SK-N-SH (cell line): ENCODE data around the gene FBN1. TPM values are rescaled to one million over a fixed set of nuclear protein-coding genes. Genes with fewer than 3 reads are reported as not detected.

Experiments
- CTCF ChIA-PET: fragments of 300-600, 350-600 bp; formaldehyde crosslinking; extraction: SDS; loops from one replicate; lab custom pipeline; 2021; lab: Yijun Ruan, JAX
- POLR2A ChIA-PET: fragments of 350-600 bp; sonication (Branson Sonifier 250); formaldehyde crosslinking; extraction: SDS; loops from one replicate; lab custom pipeline; 2020; ENCODE audit warnings: antibody characterized with exemption, inconsistent platforms; lab: Yijun Ruan, JAX
- DNase-seq: peaks from one replicate; pipeline ENCODE4 v3.0.0; 2012
- H2AFZ ChIP-seq: fragments of 200-600 bp; sonication (generic); 2 replicates; pipeline ENCODE4 v1.8.1; 2016; ENCODE audit warnings: antibody characterized with exemption, mild to moderate bottlenecking, low read depth
- H3F3A ChIP-seq: fragments of 200-600 bp; sonication (generic); replicated peaks from 2 replicates; pipeline ENCODE3; 2016; ENCODE audit warnings: antibody characterized with exemption, mild to moderate bottlenecking; ENCODE audit not compliant: insufficient read depth
- H3K27ac ChIP-seq, 2 experiments: fragments of 200-500 bp in 1 of 2; fragments of 200-600 bp in 1 of 2; sonication (Bioruptor generic) in 1 of 2; sonication (generic), shearing (Covaris generic) in 1 of 2; 2 replicates each; pipeline versions ENCODE4 v1.5.1 to v1.6.1; 2014 to 2016; ENCODE audit warnings: low read depth in 2 of 2, inconsistent platforms in 1 of 2, low read length in 1 of 2, mild to moderate bottlenecking in 1 of 2, mixed read lengths in 1 of 2
- H3K27me3 ChIP-seq: fragments of 200-600 bp; sonication (generic), shearing (Covaris generic); 2 replicates; pipeline ENCODE4 v1.6.1; 2016; ENCODE audit warnings: mixed run types; ENCODE audit not compliant: insufficient read depth
- H3K36me3 ChIP-seq, 2 experiments: fragments of 200-500 bp in 1 of 2; fragments of 200-600 bp in 1 of 2; sonication (Bioruptor generic) in 1 of 2; sonication (generic) in 1 of 2; replicated peaks in 1 of 2; 2 replicates each; pipeline versions ENCODE3 to v1.5.1; 2014 to 2016; ENCODE audit warnings: low read length in 1 of 2, mild to moderate bottlenecking in 1 of 2; ENCODE audit not compliant: insufficient read depth in 2 of 2, control insufficient read depth in 1 of 2
- H3K4me1 ChIP-seq, 2 experiments: fragments of 200-500 bp in 1 of 2; fragments of 200-600 bp in 1 of 2; sonication (Bioruptor generic) in 1 of 2; sonication (generic), shearing (Covaris generic) in 1 of 2; 2 replicates each; pipeline versions ENCODE4 v1.5.1 to v1.6.1; 2014 to 2016; ENCODE audit warnings: low read depth in 1 of 2, low read length in 1 of 2, mixed run types in 1 of 2; ENCODE audit not compliant: insufficient read depth in 2 of 2, control insufficient read depth in 1 of 2
- H3K4me2 ChIP-seq: fragments of 200-600 bp; sonication (generic), shearing (Covaris generic); 2 replicates; pipeline ENCODE4 v1.6.1; 2017; ENCODE audit warnings: mixed run types
- H3K4me3 ChIP-seq, 2 experiments: fragments of 200-500 bp in 1 of 2; fragments of 200-600 bp in 1 of 2; sonication (Bioruptor generic) in 1 of 2; sonication (generic), shearing (Covaris generic) in 1 of 2; 2 replicates each; pipeline versions ENCODE4 v1.5.1 to v1.8.1; 2014 to 2016; ENCODE audit warnings: low read depth in 2 of 2, inconsistent platforms in 1 of 2, low read length in 1 of 2, mild to moderate bottlenecking in 1 of 2, mixed read lengths in 1 of 2, moderate library complexity in 1 of 2
- H3K79me2 ChIP-seq: fragments of 200-600 bp; sonication (generic); 2 replicates; pipeline ENCODE4 v1.8.1; 2017; ENCODE audit warnings: mild to moderate bottlenecking; ENCODE audit not compliant: insufficient read depth
- H3K9ac ChIP-seq: fragments of 200-600 bp; sonication (generic); 2 replicates; pipeline ENCODE4 v1.6.1; 2017; ENCODE audit warnings: mixed run types
- H3K9me2 ChIP-seq: fragments of 200-600 bp; sonication (generic); 2 replicates; pipeline ENCODE4 v1.6.1; 2017; ENCODE audit warnings: mixed run types
- H3K9me3 ChIP-seq: fragments of 200-600 bp; sonication (generic); 2 replicates; pipeline ENCODE4 v1.6.1; 2017; ENCODE audit warnings: mixed run types, mild to moderate bottlenecking, moderate library complexity
- H4K20me1 ChIP-seq: fragments of 200-600 bp; sonication (generic); 2 replicates; pipeline ENCODE4 v1.6.1; 2017; ENCODE audit warnings: mild to moderate bottlenecking, mixed run types; ENCODE audit not compliant: insufficient read depth
- CHD2 ChIP-seq: fragments of 150-350 bp; IDR thresholded peaks from 2 replicates; pipeline ENCODE4 v1.6.1; 2018; ENCODE audit warnings: low read length; ENCODE audit not compliant: partially characterized antibody
- EZH2phosphoT487 ChIP-seq: fragments of 200-600 bp; sonication (generic); IDR thresholded peaks from 2 replicates; pipeline ENCODE4 v1.6.1; 2017; ENCODE audit warnings: low read depth, mixed run types, mild to moderate bottlenecking, antibody characterized with exemption, moderate library complexity, borderline replicate concordance
- FOSL2 ChIP-seq: IDR thresholded peaks from 2 replicates; pipeline ENCODE4 v1.4.0; 2012; ENCODE audit warnings: low read depth, mild to moderate bottlenecking, moderate library complexity, borderline replicate concordance
- FOXJ3 ChIP-seq: sonication (generic); formaldehyde crosslinking; IDR thresholded peaks from 2 replicates; pipeline ENCODE4 v1.5.1; 2020; ENCODE audit warnings: mild to moderate bottlenecking, missing genetic modification reagents
- FOXM1 ChIP-seq: IDR thresholded peaks from 2 replicates; pipeline ENCODE4 v1.4.0; 2012; ENCODE audit warnings: low read depth, mild to moderate bottlenecking
- MAX ChIP-seq: IDR thresholded peaks from 2 replicates; pipeline ENCODE4 v1.4.0; 2012; ENCODE audit warnings: low read depth
- MEF2A ChIP-seq: IDR thresholded peaks from 2 replicates; pipeline ENCODE4 v1.4.0; 2012; ENCODE audit warnings: low read depth, borderline replicate concordance
- NFIC ChIP-seq: IDR thresholded peaks from 2 replicates; pipeline ENCODE4 v1.4.0; 2012; ENCODE audit warnings: borderline replicate concordance
- POLR2AphosphoS5 ChIP-seq: IDR thresholded peaks from 2 replicates; pipeline ENCODE4 v1.6.1; 2012; ENCODE audit warnings: low read depth, low read length
- REST ChIP-seq: IDR thresholded peaks from 2 replicates; pipeline ENCODE4 v1.6.1; 2012; ENCODE audit warnings: mild to moderate bottlenecking, low read depth, low read length, moderate library complexity
- SIN3A ChIP-seq: IDR thresholded peaks from 2 replicates; pipeline ENCODE4 v1.6.1; 2012; ENCODE audit warnings: low read depth, mild to moderate bottlenecking, low read length, moderate library complexity, borderline replicate concordance
- TEAD4 ChIP-seq: IDR thresholded peaks from 2 replicates; pipeline ENCODE4 v1.4.0; 2012; ENCODE audit warnings: mild to moderate bottlenecking, borderline replicate concordance; ENCODE audit not compliant: insufficient read depth
- ZBTB33 ChIP-seq: IDR thresholded peaks from 2 replicates; pipeline ENCODE4 v1.4.0; 2012; ENCODE audit warnings: low read depth, borderline replicate concordance
- WGBS: methylation state at CpG from one replicate; pipeline ENCODE4 v1.1.6; 2017; ENCODE audit warnings: low lambda C conversion rate; 5-methylcytosine and 5-hydroxymethylcytosine counted together
- polyA plus RNA-seq, 3 experiments: library from polyadenylated mRNA; depleted of rRNA; stranded (reverse); fragments of >200 nt; gene quantifications; 2 replicates each; pipeline ENCODE4 v1.2.3, GENCODE V29; 2012

Gene FBN1
- polyA plus RNA-seq, 1 of the 3 experiments (the other 2 are of a cell fraction), result 248 TPM

GRCh38 chr15:48469271-48469670, 176.2 kb downstream of the FBN1 start:
- Histone ChIP-seq H3K4me3 (no peak overlapping the region), H3K79me2 (peaks cover 19% of the 10 kb centered on the region), H3K9me2 (no peaks in the 10 kb centered on the region), H3K4me2 (no peak overlapping the region), H4K20me1 (no peaks in the 10 kb centered on the region), H3K27me3 (no peaks in the 10 kb centered on the region), H3K27ac (no peak overlapping the region), H3K36me3 (peaks cover 94 to 97% of the 10 kb centered on the region in 2 experiments), H3K4me1 (no peaks in the 10 kb centered on the region; a peak in 2 of 4 replicates), H3F3A (peaks cover 38% of the 10 kb centered on the region), H3K9me3 (no peaks in the 10 kb centered on the region)
- ChIA-PET CTCF (no interaction called here), POLR2A (no interaction called here)
- WGBS, result 95% methylated on average over 6 of the region's 6 CpGs
- DNase-seq, result no peak
- TF ChIP-seq POLR2AphosphoS5, result no peak
- TF ChIP-seq NFIC, result no peak
- no peak for TF ChIP-seq REST
- no peak for TF ChIP-seq EZH2phosphoT487
- TF ChIP-seq FOSL2, result no peak
- no peak for TF ChIP-seq MEF2A
- no peak for TF ChIP-seq SIN3A
- TF ChIP-seq CHD2, result no peak
- no peak for TF ChIP-seq MAX
- no peak for TF ChIP-seq TEAD4
- TF ChIP-seq FOXJ3, result no peak
- no peak for TF ChIP-seq ZBTB33
- TF ChIP-seq FOXM1, result no peak
- TF ChIP-seq, all 33 proteins: peak for 0
- no peak overlapping the region for H3K9ac ChIP-seq
- H2AFZ ChIP-seq, result no peak overlapping the region
